ENCODE results near the gene KLHL15. TPM values are rescaled to one million over a fixed set of nuclear protein-coding genes. Genes with fewer than 3 reads are reported as not detected.

The KLHL15 gene
- total RNA-seq, 1 experiment from 2014 or later = 7.2 TPM

GRCh38 chrX:24030597-24030996, 3.6 kb upstream of the KLHL15 start:
- POLR2A ChIA-PET = no interaction called here

GRCh38 chrX:24027985-24028384, 999 bp upstream of the KLHL15 start:
- DNase-seq (ENCODE audit: low spot score) (no peak), ATAC-seq (peak; percentile 45)
- Mint-ChIP-seq H3K27ac (no peak overlapping the region), H3K9me3 (no peaks in the 10 kb centered on the region), H3K36me3 (0 out of 2 replicates have a peak, but pooled peaks cover 4% of the 10 kb centered on the region), H3K4me3 (no peak overlapping the region), H3K27me3 (ENCODE audit: low read depth) (peaks cover 45% of the 10 kb centered on the region), H3K4me1 (peaks cover 2% of the 10 kb centered on the region; the same call in 1 of the 2 replicates)
- CTCF ChIA-PET = interaction anchor here (1.5 kb wide), 1 partner anchor 26 kb away, joined by 11 read pairs; no protein-coding TSS in a partner anchor
- POLR2A ChIA-PET = no interaction called here
- no peak for TF ChIP-seq ZNF532 (CRISPR knock-in tag; IDR thresholded peaks at IDR 0.05; ENCODE audit: borderline replicate concordance)
- TF ChIP-seq E2F5 (CRISPR knock-in tag; IDR thresholded peaks at IDR 0.05) = no peak
- TF ChIP-seq CREB1 (CRISPR knock-in tag; IDR thresholded peaks at IDR 0.05) = no peak
- TF ChIP-seq E2F1 (CRISPR knock-in tag; IDR thresholded peaks at IDR 0.05) = no peak
- TF ChIP-seq NR1H2 (CRISPR knock-in tag; IDR thresholded peaks at IDR 0.05) = no peak
- no peak for TF ChIP-seq NR3C1 (CRISPR knock-in tag; conservative IDR thresholded peaks at IDR 0.05; ENCODE audit: low read depth)
- TF ChIP-seq USF2 (CRISPR knock-in tag; IDR thresholded peaks at IDR 0.05) = no peak

More at GRCh38 chrX:24030597-24030996, 3.6 kb upstream of the KLHL15 start:
- peaks cover 2% of the 10 kb centered on the region; the same call in 1 of the 2 replicates for H3K4me1 Mint-ChIP-seq
- no peak for TF ChIP-seq SMAD4 (CRISPR knock-in tag; IDR thresholded peaks at IDR 0.05)
- H3K4me3 Mint-ChIP-seq = no peak overlapping the region
- H3K27me3 Mint-ChIP-seq (ENCODE audit: low read depth) = peaks cover 45% of the 10 kb centered on the region
- no peaks in the 10 kb centered on the region for H3K9me3 Mint-ChIP-seq
- CTCF ChIA-PET = no interaction called here
- ATAC-seq (no peak), DNase-seq (ENCODE audit: low spot score) (no peak)
- H3K36me3 Mint-ChIP-seq = no peaks in the 10 kb centered on the region
- no peak overlapping the region for H3K27ac Mint-ChIP-seq

- Mint-ChIP-seq H3K27ac (no peak overlapping the region; the same call in 1 of the 2 replicates), H3K4me1 (peaks cover 2% of the 10 kb centered on the region; the same call in 1 of the 2 replicates), H3K9me3 (no peaks in the 10 kb centered on the region), H3K36me3 (peaks cover 8% of the 10 kb centered on the region; the same call in 1 of the 2 replicates), H3K4me3 (peak overlapping the region; percentile 76), H3K27me3 (ENCODE audit: low read depth) (peaks cover 41% of the 10 kb centered on the region)
- DNase-seq (ENCODE audit: low spot score) (no peak), ATAC-seq (no peak)
- ChIA-PET CTCF (interaction anchor here (1.1 to 1.7 kb wide), 4 partner anchors 28 to 124 kb away, joined by 3 to 13 read pairs (median 5); partner anchors contain the start of genes APOO, CXorf58 and EIF2S3), POLR2A (interaction anchor here (2.2 kb wide), 1 partner anchor 28 kb away, joined by 18 read pairs; the partner anchor contains the start of gene EIF2S3)
- no peak for TF ChIP-seq ZNF281 (CRISPR knock-in tag; IDR thresholded peaks at IDR 0.05)
- no peak for TF ChIP-seq NR2C2 (CRISPR knock-in tag; IDR thresholded peaks at IDR 0.05)
- TF ChIP-seq ELF4 (CRISPR knock-in tag; IDR thresholded peaks at IDR 0.05; ENCODE audit: low read depth) = no peak
- no peak for TF ChIP-seq SOX15 (CRISPR knock-in tag; IDR thresholded peaks at IDR 0.05)
- no peak for TF ChIP-seq IRF2 (CRISPR knock-in tag; IDR thresholded peaks at IDR 0.05; ENCODE audit: borderline replicate concordance, low read depth)
- no peak for TF ChIP-seq RELA (CRISPR knock-in tag; IDR thresholded peaks at IDR 0.05; ENCODE audit: borderline replicate concordance)
- TF ChIP-seq AR (CRISPR knock-in tag; IDR thresholded peaks at IDR 0.05) = no peak
- no peak for TF ChIP-seq ZNF671 (CRISPR knock-in tag; IDR thresholded peaks at IDR 0.05)
- TF ChIP-seq ZNF396 (CRISPR knock-in tag; IDR thresholded peaks at IDR 0.05; ENCODE audit: borderline replicate concordance) = no peak
Measured at GRCh38 chrX:24026432-24026831, 554 bp downstream of the KLHL15 start.

Data from WTC11 (cell line).